CD4-positive, alpha-beta T cell treated with Interleukin-6 for 4 hours (primary cell): ENCODE measurements around the gene SKIC2.
"Not testable (repeated sequence)": the region's sequence is repeated elsewhere in the genome, so short reads cannot be mapped to it uniquely, and the experiment has no call there.

Source experiments
- DNase-seq: peaks from one replicate; pipeline ENCODE4 v3.0.0-alpha.2; 2020; ENCODE audit warnings: mixed read lengths

SKIC2 gene

DNA sequence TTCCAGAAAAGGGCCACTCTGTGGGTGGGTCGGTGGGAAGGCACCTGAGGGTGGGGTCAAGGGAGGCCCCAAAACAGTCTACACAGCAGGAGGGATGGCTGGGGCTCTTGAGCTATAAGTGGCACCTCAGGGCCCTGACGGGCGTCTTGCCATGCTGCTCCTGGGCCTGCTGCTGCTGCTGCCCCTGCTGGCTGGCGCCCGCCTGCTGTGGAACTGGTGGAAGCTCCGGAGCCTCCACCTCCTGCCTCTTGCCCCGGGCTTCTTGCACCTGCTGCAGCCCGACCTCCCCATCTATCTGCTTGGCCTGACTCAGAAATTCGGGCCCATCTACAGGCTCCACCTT, 46.5 kb downstream of the SKIC2 start:
- not testable (repeated sequence) for DNase-seq

DNA sequence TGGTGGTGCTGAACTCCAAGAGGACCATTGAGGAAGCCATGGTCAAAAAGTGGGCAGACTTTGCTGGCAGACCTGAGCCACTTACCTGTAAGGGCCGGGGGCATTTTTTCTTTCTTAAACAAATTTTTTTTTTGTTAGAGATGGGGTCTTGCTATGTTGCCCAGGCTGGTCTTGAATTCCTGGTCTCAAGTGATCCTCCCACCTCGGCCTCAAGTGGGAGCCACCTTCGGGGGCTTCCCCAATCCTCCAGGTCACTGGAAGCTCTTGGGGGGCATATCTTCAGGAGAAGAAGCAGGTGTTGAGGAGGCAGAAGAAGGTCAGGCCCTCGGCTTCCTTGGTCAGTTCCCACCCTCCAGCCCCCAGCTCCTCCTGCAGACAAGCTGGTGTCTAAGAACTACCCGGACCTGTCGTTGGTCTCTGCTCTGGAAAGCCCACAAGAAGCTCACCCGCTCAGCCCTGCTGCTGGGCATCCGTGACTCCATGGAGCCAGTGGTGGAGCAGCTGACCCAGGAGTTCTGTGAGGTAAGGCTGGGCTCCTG, 47.1 kb downstream of the SKIC2 start:
- not testable (repeated sequence) for DNase-seq

DNA sequence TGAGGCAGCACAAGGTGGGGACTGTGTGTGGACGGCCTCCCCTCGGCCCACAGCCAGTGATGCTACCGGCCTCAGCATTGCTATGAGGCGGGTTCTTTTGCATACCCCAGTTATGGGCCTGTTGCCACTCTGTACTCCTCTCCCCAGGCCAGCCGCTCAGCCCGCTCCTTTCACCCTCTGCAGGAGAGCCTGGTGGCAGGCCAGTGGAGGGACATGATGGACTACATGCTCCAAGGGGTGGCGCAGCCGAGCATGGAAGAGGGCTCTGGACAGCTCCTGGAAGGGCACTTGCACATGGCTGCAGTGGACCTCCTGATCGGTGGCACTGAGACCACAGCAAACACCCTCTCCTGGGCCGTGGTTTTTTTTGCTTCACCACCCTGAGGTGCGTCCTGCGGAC, 48.1 kb downstream of the SKIC2 start:
- DNase-seq = not testable (repeated sequence)

DNA sequence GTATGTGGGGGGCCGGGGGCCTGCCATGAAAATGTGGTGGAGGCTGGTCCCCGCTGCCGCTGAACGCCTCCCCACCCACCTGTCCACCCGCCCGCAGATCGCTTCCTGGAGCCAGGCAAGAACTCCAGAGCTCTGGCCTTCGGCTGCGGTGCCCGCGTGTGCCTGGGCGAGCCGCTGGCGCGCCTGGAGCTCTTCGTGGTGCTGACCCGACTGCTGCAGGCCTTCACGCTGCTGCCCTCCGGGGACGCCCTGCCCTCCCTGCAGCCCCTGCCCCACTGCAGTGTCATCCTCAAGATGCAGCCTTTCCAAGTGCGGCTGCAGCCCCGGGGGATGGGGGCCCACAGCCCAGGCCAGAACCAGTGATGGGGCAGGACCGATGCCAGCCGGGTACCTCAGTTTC, 49.1 kb downstream of the SKIC2 start:
- DNase-seq = not testable (repeated sequence)

DNA sequence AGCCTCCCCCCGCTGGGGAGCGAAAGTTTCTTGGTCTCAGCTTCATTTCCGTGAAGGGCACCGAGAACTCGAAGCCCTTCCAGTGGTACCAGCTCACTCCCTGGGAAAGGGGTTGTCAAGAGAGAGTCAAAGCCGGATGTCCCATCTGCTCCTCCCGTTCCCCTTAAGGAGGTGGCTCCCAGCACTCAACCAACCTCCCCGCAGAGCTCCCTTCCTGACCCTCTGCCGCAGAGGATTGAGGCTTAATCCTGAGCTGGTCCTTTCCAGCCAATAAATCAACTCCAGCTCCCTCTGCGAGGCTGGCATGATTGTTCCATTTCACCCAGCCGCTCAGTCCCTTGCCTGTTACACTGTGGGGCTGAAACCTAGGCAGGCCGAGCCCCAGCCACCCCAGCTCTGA, 49.6 kb downstream of the SKIC2 start:
- not testable (repeated sequence) for DNase-seq

DNA sequence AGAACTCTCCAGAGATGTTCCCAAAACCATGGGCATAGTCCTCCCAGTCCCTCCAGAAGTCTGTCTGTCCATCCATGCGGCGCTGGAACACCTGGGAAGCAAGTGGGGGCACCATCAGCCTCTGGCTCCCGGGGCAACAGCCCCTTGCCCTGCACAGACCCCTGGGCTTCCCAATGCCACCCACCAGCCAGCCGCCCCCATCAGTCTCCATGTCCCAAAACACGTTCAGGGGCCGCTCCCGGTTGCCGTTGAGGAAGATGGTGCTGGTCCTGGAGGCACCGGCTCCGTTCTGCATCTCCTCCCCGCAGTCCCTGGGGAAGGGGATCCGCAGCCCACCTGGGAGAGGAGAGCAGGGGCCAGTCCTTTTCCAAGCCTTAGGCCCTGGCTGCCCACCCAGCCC, 50.6 kb downstream of the SKIC2 start:
- DNase-seq = not testable (repeated sequence)

DNA sequence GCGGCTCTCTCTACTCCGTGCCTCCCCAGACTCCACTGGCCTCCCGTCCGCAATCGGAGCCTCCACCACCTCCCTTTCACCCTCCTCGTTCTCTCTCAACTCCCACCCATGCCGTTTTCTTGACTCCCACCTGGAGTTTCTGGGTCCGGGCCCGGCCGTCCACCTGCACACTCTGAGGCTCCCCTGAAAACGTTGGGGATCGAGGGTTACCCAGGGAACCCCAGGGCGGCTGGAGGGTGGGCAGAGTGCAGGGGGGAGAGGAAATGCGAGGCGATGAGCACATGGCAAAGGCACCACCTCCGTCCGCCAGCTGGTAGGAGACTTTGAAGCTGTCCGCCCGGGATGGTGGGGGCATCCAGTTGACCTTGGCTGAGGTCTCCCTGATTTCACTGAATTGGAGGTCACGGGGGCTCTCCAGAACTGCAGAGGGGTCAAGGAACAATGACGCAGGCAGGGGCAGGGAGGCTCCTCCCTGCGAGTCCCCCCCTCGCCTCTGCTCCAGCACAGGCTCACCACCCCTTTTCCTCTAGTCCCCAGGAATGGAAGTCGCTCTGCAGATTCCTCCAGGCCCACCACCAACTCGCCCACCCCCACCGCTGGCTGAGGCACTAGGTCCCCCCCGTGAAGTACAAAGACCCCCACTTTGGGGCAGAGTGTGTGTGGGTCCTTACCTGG, 52.0 kb downstream of the SKIC2 start:
- not testable (repeated sequence) for DNase-seq

DNA sequence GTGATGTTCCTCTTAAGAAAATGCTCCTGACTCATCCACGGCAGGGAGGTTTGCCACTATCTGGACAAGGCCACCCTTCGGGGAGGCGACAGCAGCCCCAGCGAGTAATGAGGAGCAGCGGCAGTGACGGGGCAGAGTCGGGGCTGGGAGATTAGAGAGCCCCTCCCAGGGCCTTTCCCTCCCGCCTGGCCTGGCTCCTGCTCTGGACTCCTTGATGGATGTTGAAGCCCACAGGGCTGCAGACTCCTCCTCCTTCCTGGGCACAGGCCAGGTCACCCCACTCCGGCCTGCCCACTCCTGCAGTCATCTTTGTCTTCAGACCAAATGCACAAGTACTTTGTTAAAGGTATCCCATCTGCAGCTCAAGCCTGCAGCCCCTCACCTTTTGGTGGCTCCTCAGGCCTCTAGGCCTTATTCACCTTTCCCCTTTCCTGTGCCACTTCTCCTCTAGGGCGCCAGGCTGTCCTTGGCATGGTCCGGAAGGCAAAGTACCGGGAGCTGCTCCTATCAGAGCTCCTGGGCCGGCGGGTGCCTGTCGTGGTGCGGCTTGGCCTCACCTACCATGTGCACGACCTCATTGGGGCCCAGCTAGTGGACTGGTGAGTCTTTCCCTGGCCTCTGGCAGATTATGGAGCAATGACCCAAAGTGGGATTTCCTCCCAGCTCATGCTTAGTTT, 54.1 kb downstream of the SKIC2 start:
- not testable (repeated sequence) for DNase-seq

DNA sequence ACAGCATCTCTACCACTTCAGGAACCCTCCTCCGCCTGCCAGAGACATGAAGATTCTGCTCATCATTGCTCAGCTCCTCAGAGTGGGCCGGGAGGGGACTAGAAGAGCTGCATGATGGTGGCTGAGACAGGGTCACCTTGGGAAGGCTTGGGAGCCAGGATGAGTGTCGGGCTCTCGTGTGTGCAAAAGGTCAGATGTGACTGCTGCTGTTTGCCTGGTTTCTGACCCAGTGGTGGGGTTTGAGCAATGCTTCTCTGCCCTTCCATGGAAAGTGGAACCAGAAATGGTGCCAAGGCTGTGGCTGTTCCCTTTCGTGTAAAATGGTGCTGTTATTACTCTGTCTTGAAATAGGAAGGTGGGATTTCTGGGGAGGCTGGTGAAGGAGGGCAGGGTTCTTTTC, 54.8 kb downstream of the SKIC2 start:
- DNase-seq = not testable (repeated sequence)

DNA sequence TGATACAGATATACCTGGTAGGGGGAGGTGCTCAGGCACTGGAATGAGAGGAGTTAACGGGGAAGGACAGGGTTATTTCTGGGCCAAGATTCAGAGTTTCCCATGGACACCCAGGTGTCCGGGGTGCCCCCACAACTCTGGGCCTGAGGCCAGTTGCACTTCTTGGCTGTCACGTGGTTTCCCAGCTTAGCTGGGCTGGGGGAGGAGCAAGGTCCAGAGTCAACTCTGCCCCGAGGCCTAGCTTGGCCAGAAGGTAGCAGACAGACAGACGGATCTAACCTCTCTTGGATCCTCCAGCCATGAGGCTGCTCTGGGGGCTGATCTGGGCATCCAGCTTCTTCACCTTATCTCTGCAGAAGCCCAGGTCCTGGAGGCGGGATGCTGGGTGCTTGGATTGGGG, 55.6 kb downstream of the SKIC2 start, which contains the start of gene C4B:
Gene C4B (plus strand): TSS at position 249 of the 400 bp plus-strand sequence. CDS start 51 bp downstream, at position 300.
- not testable (repeated sequence) for DNase-seq
